HepG2 (cell line): ENCODE measurements around the gene ALDH4A1. TPM values are rescaled to one million over a fixed set of nuclear protein-coding genes. Genes with fewer than 3 reads are reported as not detected.
A peak's percentile ranks its signal among the peaks of the same experiment; 100 is the strongest.

Experiments used
- ATF2 ChIP-seq: sonication (generic); formaldehyde crosslinking; IDR thresholded peaks from 2 replicates; pipeline ENCODE4 v1.4.0; 2020; ENCODE audit warnings: missing genetic modification reagents
- BCL6 ChIP-seq: IDR thresholded peaks from 2 replicates; pipeline ENCODE4 v1.6.1; 2016; ENCODE audit warnings: missing genetic modification reagents, missing compliant biosample characterization
- CREB1 ChIP-seq, 2 experiments: fragments of 450-650 bp in 1 of 2; IDR thresholded peaks; 2 replicates each; pipeline ENCODE4 v1.6.1; 2016 to 2017; ENCODE audit warnings: control low read depth in 1 of 2, mild to moderate bottlenecking in 1 of 2, missing compliant biosample characterization in 1 of 2, missing genetic modification characterization in 1 of 2
- GMEB1 ChIP-seq: sonication (generic); formaldehyde crosslinking; IDR thresholded peaks from 2 replicates; pipeline ENCODE4 v1.5.1; 2020; ENCODE audit warnings: missing genetic modification reagents, mild to moderate bottlenecking, borderline replicate concordance
- HBP1 ChIP-seq: IDR thresholded peaks from 2 replicates; pipeline ENCODE4 v1.6.1; 2016; ENCODE audit warnings: low read depth, control low read depth
- HES4 ChIP-seq: sonication (generic); formaldehyde crosslinking; IDR thresholded peaks from 2 replicates; pipeline ENCODE4 v1.9.0; 2021; ENCODE audit warnings: mild to moderate bottlenecking, missing genetic modification reagents, borderline replicate concordance
- IKZF4 ChIP-seq: sonication (generic); formaldehyde crosslinking; IDR thresholded peaks from 2 replicates; pipeline ENCODE4 v1.5.1; 2020; ENCODE audit warnings: borderline replicate concordance, mild to moderate bottlenecking, low read depth, missing genetic modification reagents; ENCODE audit errors: not compliant biosample characterization
- KLF6 ChIP-seq: IDR thresholded peaks from 2 replicates; pipeline ENCODE4 v1.8.0; 2016; ENCODE audit warnings: missing biosample characterization, missing genetic modification reagents
- MIER2 ChIP-seq: IDR thresholded peaks from 2 replicates; pipeline ENCODE4 v1.6.1; 2016; ENCODE audit warnings: missing biosample characterization, missing genetic modification reagents
- MTERF4 ChIP-seq: sonication (generic); formaldehyde crosslinking; IDR thresholded peaks from 2 replicates; pipeline ENCODE4 v1.8.0; 2023; ENCODE audit warnings: mild to moderate bottlenecking, missing genetic modification reagents
- MTF1 ChIP-seq: sonication (generic); formaldehyde crosslinking; IDR thresholded peaks from 2 replicates; pipeline ENCODE4 v1.5.0; 2020; ENCODE audit warnings: missing genetic modification reagents
- NR2F6 ChIP-seq, 2 experiments: IDR thresholded peaks; 2 replicates each; pipeline ENCODE4 v1.6.1; 2016; ENCODE audit warnings: antibody characterized with exemption in 1 of 2, mild to moderate bottlenecking in 1 of 2
- ZBTB7B ChIP-seq: sonication (generic); formaldehyde crosslinking; IDR thresholded peaks from 2 replicates; pipeline ENCODE4 v1.4.0; 2020; ENCODE audit warnings: missing genetic modification reagents
- ZHX1 ChIP-seq: sonication (generic); formaldehyde crosslinking; IDR thresholded peaks from 2 replicates; pipeline ENCODE4 v1.8.1; 2022; ENCODE audit warnings: low read depth, mild to moderate bottlenecking, missing genetic modification reagents
- ZKSCAN5 ChIP-seq: sonication (generic); formaldehyde crosslinking; IDR thresholded peaks from 2 replicates; pipeline ENCODE4 v1.5.1; 2020; ENCODE audit warnings: mild to moderate bottlenecking, missing genetic modification reagents
- ZNF350 ChIP-seq: sonication (generic); formaldehyde crosslinking; IDR thresholded peaks from 2 replicates; pipeline ENCODE4 v1.4.0; 2020; ENCODE audit warnings: mild to moderate bottlenecking, low read depth, missing genetic modification reagents, borderline replicate concordance
- ZNF614 ChIP-seq: IDR thresholded peaks from 2 replicates; pipeline ENCODE4 v1.6.1; 2018; ENCODE audit warnings: missing biosample characterization, missing genetic modification reagents, inconsistent platforms, borderline replicate concordance
- polyA plus RNA-seq, 8 experiments: library from polyadenylated mRNA; depleted of rRNA in 3 of 8; stranded (reverse) in 7 of 8; unstranded in 1 of 8; fragments of >200 nt; fragmentation: Illumina TruSeq in 4 of 8; extraction: Trizol in 4 of 8; gene quantifications; 2 replicates each; pipeline versions ENCODE4 v1.2.1 to v1.2.3, GENCODE V29; 2011 to 2016; ENCODE audit warnings: low read depth in 4 of 8, missing spikeins in 1 of 8, mixed read lengths in 1 of 8; ENCODE audit not compliant: insufficient read depth in 1 of 8
- total RNA-seq, 5 experiments: library from RNA; depleted of rRNA; stranded (reverse); fragments of >200 nt; fragmentation: Illumina TruSeq; extraction: Trizol; gene quantifications; 2 replicates each; pipeline ENCODE4 v1.2.3, GENCODE V29; 2016; ENCODE audit warnings: low read depth in 1 of 5

Gene ALDH4A1
- total and polyA plus RNA-seq, 2 of the 13 experiments (the other 11 are each of a cell fraction or from before 2014, with no cell fraction given) = 76.4 to 240 TPM

GRCh38 chr1:18936814-18937481 lies 34.6 kb upstream of the ALDH4A1 start (continued):
- TF ChIP-seq MTERF4 (CRISPR knock-in tag) = 0 out of 2 replicates have a peak, but pooled peaks have one; percentile 51
- TF ChIP-seq CREB1 (IDR thresholded peaks at IDR 0.05) = peak; percentile 2; the same call in 1 of the 2 replicates
- TF ChIP-seq CREB1 (CRISPR knock-in tag; IDR thresholded peaks at IDR 0.05) = 0 out of 2 replicates have a peak, but pooled peaks have one; percentile 53
- TF ChIP-seq MIER2 (CRISPR knock-in tag) = peak; percentile 16; the same call in 1 of the 2 replicates
- TF ChIP-seq HES4 = peak; percentile 87; the same call in 1 of the 2 replicates
- no peak for TF ChIP-seq ZNF350 (CRISPR knock-in tag)
- no peak for TF ChIP-seq HBP1 (CRISPR knock-in tag)
- TF ChIP-seq ATF2 (CRISPR knock-in tag) = peak; percentile 44; the same call in 1 of the 2 replicates
- TF ChIP-seq KLF6 (CRISPR knock-in tag) = 0 out of 2 replicates have a peak, but pooled peaks have one; percentile 43
- TF ChIP-seq ZHX1 (CRISPR knock-in tag) = peak; percentile 87
- TF ChIP-seq ZKSCAN5 (CRISPR knock-in tag) = 0 out of 2 replicates have a peak, but pooled peaks have one; percentile 62
- peak; percentile 26; the same call in 1 of the 2 replicates for TF ChIP-seq ZBTB7B (CRISPR knock-in tag)
- peak; percentile 72 for TF ChIP-seq IKZF4
- TF ChIP-seq NR2F6 (IDR thresholded peaks at IDR 0.05) = 0 out of 2 replicates have a peak, but pooled peaks have one; percentile 14
- peak; percentile 54; the same call in 1 of the 2 replicates for TF ChIP-seq NR2F6 (CRISPR knock-in tag; IDR thresholded peaks at IDR 0.05)
- 0 out of 2 replicates have a peak, but pooled peaks have one; percentile 32 for TF ChIP-seq GMEB1 (CRISPR knock-in tag)
- TF ChIP-seq BCL6 (CRISPR knock-in tag) = 0 out of 2 replicates have a peak, but pooled peaks have one; percentile 30
- TF ChIP-seq ZNF614 (CRISPR knock-in tag) = no peak
- TF ChIP-seq MTF1 (CRISPR knock-in tag) = no peak
